Mucosa of rectum (tissue), 2 donors: ENCODE data around the gene PLAGL2.

Experiments
- H3K27ac ChIP-seq, 2 donors: one replicate each; pipeline ENCODE4 v1.7.0; 2013; ENCODE audit warnings: inconsistent platforms in 2 of 2, low read depth in 2 of 2, low read length in 2 of 2
- H3K27me3 ChIP-seq, 2 donors: one replicate each; pipeline ENCODE4 v1.7.0; 2013; ENCODE audit warnings: low read length in 2 of 2; ENCODE audit not compliant: control insufficient read depth in 2 of 2, insufficient read depth in 2 of 2
- H3K36me3 ChIP-seq, 2 donors: one replicate each; pipeline ENCODE4 v1.7.0; 2013; ENCODE audit warnings: low read length in 2 of 2; ENCODE audit not compliant: control insufficient read depth in 2 of 2, insufficient read depth in 2 of 2
- H3K4me1 ChIP-seq, 2 donors: one replicate each; pipeline ENCODE4 v1.7.0; 2013; ENCODE audit warnings: low read length in 2 of 2, mild to moderate bottlenecking in 1 of 2; ENCODE audit not compliant: control insufficient read depth in 2 of 2, insufficient read depth in 2 of 2
- H3K4me3 ChIP-seq, 2 donors: one replicate each; pipeline ENCODE4 v1.7.0; 2013; ENCODE audit warnings: low read length in 2 of 2
- H3K9ac ChIP-seq, 2 donors: one replicate each; pipeline ENCODE4 v1.7.0; 2013; ENCODE audit warnings: low read length in 2 of 2, low read depth in 1 of 2, mild to moderate bottlenecking in 1 of 2
- H3K9me3 ChIP-seq, 2 donors: one replicate each; pipeline ENCODE4 v1.7.0; 2013; ENCODE audit warnings: low read length in 2 of 2; ENCODE audit not compliant: control insufficient read depth in 2 of 2
- donor health status: healthy.
- donor health status: Normal muscosa, but diverticular disease.

PLAGL2 gene

DNA sequence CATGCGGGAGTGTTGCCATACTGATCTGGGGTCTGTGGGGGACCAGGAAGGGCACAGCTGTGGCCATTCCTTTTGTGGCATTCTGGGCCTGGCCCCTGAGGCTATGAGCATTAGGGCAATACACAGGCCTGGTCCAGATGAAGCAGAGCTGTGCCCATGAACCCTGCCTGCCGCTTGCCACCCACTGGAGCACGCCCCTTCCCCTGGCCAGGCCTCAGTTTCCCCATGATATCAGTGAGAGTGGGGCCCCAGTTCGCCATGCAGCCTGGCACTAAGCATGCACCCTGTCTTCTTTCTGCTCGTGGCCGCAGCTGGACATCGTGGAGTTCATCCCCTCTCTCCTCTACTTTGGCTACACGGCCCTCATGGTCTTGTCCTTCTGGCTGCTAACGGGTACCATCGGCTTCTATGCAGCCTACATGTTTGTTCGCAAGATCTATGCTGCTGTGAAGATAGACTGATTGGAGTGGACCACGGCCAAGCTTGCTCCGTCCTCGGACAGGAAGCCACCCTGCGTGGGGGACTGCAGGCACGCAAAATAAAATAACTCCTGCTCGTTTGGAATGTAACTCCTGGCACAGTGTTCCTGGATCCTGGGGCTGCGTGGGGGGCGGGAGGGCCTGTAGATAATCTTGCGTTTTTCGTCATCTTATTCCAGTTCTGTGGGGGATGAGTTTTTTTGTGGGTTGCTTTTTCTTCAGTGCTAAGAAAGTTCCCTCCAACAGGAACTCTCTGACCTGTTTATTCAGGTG is 42.4 kb downstream of the PLAGL2 start:
- no peak overlapping the region for H3K9ac ChIP-seq
- H3K36me3 ChIP-seq: peaks cover 54 to 56% of the 10 kb centered on the region in 2 donors
- H3K27ac ChIP-seq: no peak overlapping the region
- no peaks in the 10 kb centered on the region for H3K27me3 ChIP-seq
- no peaks in the 10 kb centered on the region for H3K4me1 ChIP-seq
- no peaks in the 10 kb centered on the region for H3K9me3 ChIP-seq
- no peak overlapping the region for H3K4me3 ChIP-seq

DNA sequence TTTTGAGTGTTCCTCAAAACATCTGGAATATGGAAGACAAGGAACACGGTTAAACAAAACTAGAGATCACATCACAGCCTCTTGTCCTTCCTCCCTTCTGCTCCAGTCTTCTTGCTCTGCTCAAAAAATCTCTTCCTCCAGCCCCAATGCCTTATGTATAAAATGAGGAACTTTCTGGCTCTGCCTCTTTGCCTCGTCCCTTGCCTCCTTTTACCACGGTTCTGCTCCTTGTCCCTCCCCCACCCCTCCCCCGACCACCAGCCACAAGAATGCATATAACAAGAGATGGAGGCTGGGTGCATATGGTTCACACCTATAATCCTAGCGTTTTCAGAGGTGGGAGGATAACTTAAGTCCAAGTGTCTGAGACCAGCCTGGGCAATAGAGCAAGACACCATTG is 43.6 kb downstream of the PLAGL2 start:
- no peak overlapping the region for H3K9ac ChIP-seq
- H3K9me3 ChIP-seq: no peaks in the 10 kb centered on the region
- no peak overlapping the region for H3K4me3 ChIP-seq
- no peaks in the 10 kb centered on the region for H3K4me1 ChIP-seq
- no peaks in the 10 kb centered on the region for H3K27me3 ChIP-seq
- peaks cover 66 to 67% of the 10 kb centered on the region in 2 donors for H3K36me3 ChIP-seq
- H3K27ac ChIP-seq: no peak overlapping the region

DNA sequence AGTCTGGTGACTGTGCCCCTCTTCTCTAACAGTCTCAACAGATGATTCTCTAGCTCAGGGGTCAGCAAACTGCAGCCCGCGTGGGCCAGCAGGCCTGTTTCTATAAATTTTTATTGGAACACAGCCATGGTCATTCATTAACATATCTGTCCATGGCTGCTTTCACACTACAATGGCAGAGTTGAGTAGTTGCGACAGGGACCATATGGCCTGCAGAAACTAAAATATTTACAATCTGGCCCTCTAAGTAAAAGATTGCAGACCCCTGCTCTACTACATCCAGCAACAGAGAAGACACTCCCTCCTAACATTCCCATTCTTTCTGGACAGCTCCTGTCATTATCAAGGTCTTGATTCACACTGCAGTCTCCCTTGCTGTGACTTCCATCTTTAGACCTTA is 45.2 kb downstream of the PLAGL2 start:
- Histone ChIP-seq H3K27me3 (no peaks in the 10 kb centered on the region), H3K27ac (no peak overlapping the region), H3K9me3 (no peaks in the 10 kb centered on the region), H3K4me3 (no peak overlapping the region), H3K9ac (no peak overlapping the region), H3K36me3 (peaks cover 73 to 79% of the 10 kb centered on the region in 2 donors), H3K4me1 (no peaks in the 10 kb centered on the region)

DNA sequence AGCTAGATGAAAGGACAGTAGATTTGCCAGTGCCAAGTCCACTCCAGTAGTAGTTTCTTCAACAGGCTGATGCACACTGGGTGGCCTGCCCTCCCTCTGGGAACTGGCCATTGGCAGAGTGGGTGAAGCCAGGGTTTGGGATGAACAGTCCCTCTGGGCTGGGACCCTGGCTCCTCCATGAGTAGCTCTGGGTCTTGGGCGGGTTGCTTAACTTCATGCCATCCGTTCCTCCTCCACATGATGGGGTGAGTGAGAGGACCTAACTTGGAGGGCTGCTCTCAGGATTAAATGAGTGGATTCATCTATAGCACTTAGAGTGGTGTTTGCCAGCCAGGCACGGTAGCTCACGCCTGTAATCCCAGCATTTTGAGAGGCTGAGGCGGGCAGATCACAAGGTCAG is 47.2 kb downstream of the PLAGL2 start:
- Histone ChIP-seq H3K4me3 (no peak overlapping the region), H3K27ac (no peak overlapping the region), H3K36me3 (peaks cover 63 to 70% of the 10 kb centered on the region in 2 donors), H3K4me1 (peaks cover 0 to 4% of the 10 kb centered on the region in 2 donors), H3K9ac (no peak overlapping the region), H3K27me3 (no peaks in the 10 kb centered on the region), H3K9me3 (no peaks in the 10 kb centered on the region)

GRCh38 chr20:32159766-32160221 is 47.7 kb downstream of the PLAGL2 start:
- H3K27ac ChIP-seq: no peak overlapping the region
- H3K4me3 ChIP-seq: no peak overlapping the region
- H3K4me1 ChIP-seq: peaks cover 4% of the 10 kb centered on the region in 2 donors
- H3K36me3 ChIP-seq: peaks cover 57 to 65% of the 10 kb centered on the region in 2 donors
- no peaks in the 10 kb centered on the region for H3K9me3 ChIP-seq
- no peak overlapping the region for H3K9ac ChIP-seq
- no peaks in the 10 kb centered on the region for H3K27me3 ChIP-seq

DNA sequence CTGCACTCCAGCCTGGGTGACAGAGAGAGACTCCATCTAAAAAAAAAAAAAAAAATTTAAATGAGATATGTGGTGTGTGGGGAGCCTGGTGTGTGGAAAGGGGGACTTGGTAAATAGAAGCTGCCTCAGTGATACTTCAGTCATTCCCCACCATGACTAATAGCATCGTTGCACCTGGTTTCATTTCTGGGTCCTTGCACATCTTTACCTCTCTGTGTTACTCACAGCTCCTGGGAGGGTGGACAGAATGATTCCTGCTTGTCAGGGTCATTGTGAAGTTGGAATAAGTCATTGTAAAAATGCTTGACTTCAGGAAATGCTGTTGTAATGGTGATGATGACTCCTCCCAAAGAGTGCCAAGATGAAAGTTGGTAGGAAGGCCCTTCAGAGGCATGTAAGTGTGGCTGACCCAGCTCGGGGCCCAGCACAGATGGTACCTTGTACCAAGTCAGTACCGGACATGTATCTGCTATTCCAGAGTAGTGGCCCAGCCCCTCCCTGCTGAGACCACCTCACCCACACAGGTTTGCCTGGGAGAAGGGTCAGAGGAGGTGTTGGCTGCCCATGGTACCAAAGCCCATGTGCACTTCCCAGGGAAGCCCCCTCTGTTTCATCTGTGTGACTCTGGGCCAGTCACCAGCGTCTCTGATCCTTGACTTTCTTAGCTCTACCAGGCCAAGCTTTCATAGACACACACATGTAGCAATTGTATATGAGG is 48.4 kb downstream of the PLAGL2 start:
- Histone ChIP-seq H3K9me3 (no peaks in the 10 kb centered on the region), H3K36me3 (peaks cover 51 to 58% of the 10 kb centered on the region in 2 donors), H3K27ac (no peak overlapping the region), H3K9ac (no peak overlapping the region), H3K4me1 (peaks cover 4% of the 10 kb centered on the region in 2 donors), H3K4me3 (no peak overlapping the region), H3K27me3 (no peaks in the 10 kb centered on the region)

GRCh38 chr20:32158351-32158750 is 49.2 kb downstream of the PLAGL2 start:
- H3K4me3 ChIP-seq: no peak overlapping the region
- H3K4me1 ChIP-seq: peaks cover 4% of the 10 kb centered on the region in 2 donors
- H3K9ac ChIP-seq: no peak overlapping the region
- H3K27ac ChIP-seq: no peak overlapping the region
- no peaks in the 10 kb centered on the region for H3K9me3 ChIP-seq
- no peaks in the 10 kb centered on the region for H3K27me3 ChIP-seq
- peaks cover 52 to 61% of the 10 kb centered on the region in 2 donors for H3K36me3 ChIP-seq

DNA sequence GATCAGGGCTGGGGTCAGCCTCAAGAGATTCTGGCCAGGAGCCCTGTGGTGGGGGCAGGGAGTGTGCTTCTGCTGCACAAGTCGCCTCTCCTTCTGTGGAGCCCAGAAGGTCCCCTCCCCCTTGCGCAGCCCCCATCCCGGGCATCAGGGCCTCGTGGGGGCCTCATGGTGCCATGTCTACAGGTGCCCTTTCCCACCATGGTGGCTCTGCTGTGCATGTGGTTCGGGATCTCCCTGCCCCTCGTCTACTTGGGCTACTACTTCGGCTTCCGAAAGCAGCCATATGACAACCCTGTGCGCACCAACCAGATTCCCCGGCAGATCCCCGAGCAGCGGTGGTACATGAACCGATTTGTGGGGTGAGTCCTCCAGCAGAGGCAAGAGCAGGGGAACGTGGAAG is 49.9 kb downstream of the PLAGL2 start:
- Histone ChIP-seq H3K4me3 (no peak overlapping the region), H3K4me1 (peaks cover 4 to 6% of the 10 kb centered on the region in 2 donors), H3K9me3 (no peaks in the 10 kb centered on the region), H3K27me3 (no peaks in the 10 kb centered on the region), H3K27ac (no peak overlapping the region), H3K9ac (no peak overlapping the region), H3K36me3 (peaks cover 57 to 59% of the 10 kb centered on the region in 2 donors)

- Histone ChIP-seq H3K36me3 (peaks cover 51 to 58% of the 10 kb centered on the region in 2 donors), H3K4me3 (no peak overlapping the region), H3K9ac (no peak overlapping the region), H3K27ac (no peak overlapping the region), H3K27me3 (no peaks in the 10 kb centered on the region), H3K4me1 (peaks cover 4 to 6% of the 10 kb centered on the region in 2 donors), H3K9me3 (no peaks in the 10 kb centered on the region)
Observed at GRCh38 chr20:32155017-32155981, 52.2 kb downstream of the PLAGL2 start.
